K562 (cell line): ENCODE measurements around the gene LEPR. TPM values are rescaled to one million over a fixed set of nuclear protein-coding genes. Genes with fewer than 3 reads are reported as not detected.

Experiments used
- ATAC-seq: fragments of 200-7000 bp; cut with Tn5 transposase; 3 replicates; pipeline ENCODE4 v1.9.1; 2020; ENCODE audit warnings: moderate library complexity
- BruUV-seq: library from RNA; stranded (reverse); fragments of 400-500 nt; replicated peaks from 2 replicates; lab custom pipeline; 2021; lab: Mats Ljungman, UMichigan
- CTCF ChIA-PET: fragments of 300-600 bp; formaldehyde crosslinking; extraction: SDS; loops from one replicate; lab custom pipeline; 2021; ENCODE audit warnings: low intra/inter-chr PET ratio; lab: Yijun Ruan, JAX
- POLR2A ChIA-PET: fragments of 300-600, 350-650 bp; sonication (Branson Sonifier 250); formaldehyde crosslinking; extraction: SDS; loops from one replicate; lab custom pipeline; 2021; ENCODE audit warnings: antibody characterized with exemption, inconsistent platforms; lab: Yijun Ruan, JAX
- DNase-seq, 4 experiments: peaks; one replicate each; pipeline versions ENCODE4 v3.0.0 to v3.0.0-alpha.2; 2011 to 2018; ENCODE audit warnings: low spot score in 3 of 4, mixed read lengths in 3 of 4; ENCODE audit errors: extremely low read depth in 1 of 4
- FAIRE-seq: peaks from 2 replicates; lab custom pipeline; 2011; peaks lifted over from hg19 to GRCh38; lab: Jason Lieb, UNC
- H2AFZ ChIP-seq: 2 replicates; pipeline ENCODE4 v1.6.0; 2011; ENCODE audit warnings: low read depth, low read length, control low read depth, inconsistent platforms
- H3K27ac ChIP-seq: fragments of 200-600 bp; 3 replicates; pipeline ENCODE4 v1.8.0; 2011; ENCODE audit warnings: low read depth, mild to moderate bottlenecking, control low read depth, inconsistent platforms, low read length, moderate library complexity, mixed read lengths; ENCODE audit errors: extremely low read depth
- H3K27me3 ChIP-seq, 2 experiments: fragments of 300-600 bp in 1 of 2; 2 replicates in 1 of 2; 3 replicates in 1 of 2; pipeline versions ENCODE4 v1.6.0 to v1.8.0; 2011; ENCODE audit warnings: inconsistent platforms in 2 of 2, low read length in 2 of 2, mild to moderate bottlenecking in 1 of 2, mixed read lengths in 1 of 2, moderate library complexity in 1 of 2; ENCODE audit not compliant: control insufficient read depth in 2 of 2, insufficient read depth in 2 of 2
- H3K36me3 ChIP-seq: fragments of 300-600 bp; 3 replicates; pipeline ENCODE4 v1.8.0; 2011; ENCODE audit warnings: mild to moderate bottlenecking, low read length, inconsistent platforms; ENCODE audit not compliant: control insufficient read depth, insufficient read depth
- H3K4me1 ChIP-seq, 2 experiments: fragments of 200-600 bp in 1 of 2; replicated peaks in 1 of 2; 2 replicates in 1 of 2; 3 replicates in 1 of 2; pipeline versions ENCODE4 v1.5.1 to v1.8.0; 2011; ENCODE audit warnings: inconsistent platforms in 2 of 2, low read length in 2 of 2, mild to moderate bottlenecking in 1 of 2, mixed read lengths in 1 of 2, moderate library complexity in 1 of 2; ENCODE audit not compliant: control insufficient read depth in 2 of 2, insufficient read depth in 2 of 2
- H3K4me2 ChIP-seq: 2 replicates; pipeline ENCODE4 v1.6.1; 2011; ENCODE audit warnings: low read length, control low read depth, inconsistent platforms, mixed read lengths; ENCODE audit not compliant: insufficient read depth
- H3K4me3 ChIP-seq: fragments of 200-600 bp; sonication (generic), shearing (Covaris generic); 2 replicates; pipeline ENCODE4 v1.5.1; 2016; ENCODE audit warnings: control low read depth, inconsistent platforms
- H3K79me2 ChIP-seq: fragments of 200-600 bp; 3 replicates; pipeline ENCODE4 v1.8.0; 2011; ENCODE audit warnings: low read length, inconsistent platforms; ENCODE audit not compliant: control insufficient read depth, insufficient read depth
- H3K9ac ChIP-seq, 2 experiments: 2 replicates each; pipeline versions ENCODE4 v1.6.0 to v1.6.1; 2011; ENCODE audit warnings: low read depth in 2 of 2, low read length in 2 of 2, control low read depth in 1 of 2, inconsistent platforms in 1 of 2, mild to moderate bottlenecking in 1 of 2, mixed read lengths in 1 of 2; ENCODE audit not compliant: insufficient read depth in 1 of 2
- H3K9me1 ChIP-seq: one replicate; pipeline ENCODE4 v1.6.0; 2011; ENCODE audit warnings: inconsistent platforms, mild to moderate bottlenecking, low read length, moderate library complexity; ENCODE audit not compliant: control insufficient read depth, insufficient read depth
- H3K9me3 ChIP-seq: replicated peaks from 2 replicates; pipeline ENCODE4 v1.5.1; 2011; ENCODE audit warnings: low read depth, low read length, inconsistent platforms; ENCODE audit not compliant: control insufficient read depth, insufficient read depth
- H4K20me1 ChIP-seq: replicated peaks from 2 replicates; pipeline ENCODE4 v1.6.1; 2011; ENCODE audit warnings: low read length, inconsistent platforms, mixed read lengths; ENCODE audit not compliant: control insufficient read depth, insufficient read depth
- ATF4 ChIP-seq: fragments of 450-650 bp; formaldehyde crosslinking; IDR thresholded peaks from 2 replicates; pipeline ENCODE4 v1.4.0; 2022; ENCODE audit warnings: mild to moderate bottlenecking, moderate library complexity
- CBFA2T2 ChIP-seq: fragments of 450-650 bp; conservative IDR thresholded peaks from 2 replicates; pipeline ENCODE4 v1.6.1; 2017; ENCODE audit warnings: mild to moderate bottlenecking
- CBFA2T3 ChIP-seq: fragments of 450-650 bp; IDR thresholded peaks from 2 replicates; pipeline ENCODE4 v1.6.1; 2017
- FOXJ2 ChIP-seq: fragments of 200-800 bp; sonication (Bioruptor generic); IDR thresholded peaks from 2 replicates; pipeline ENCODE4 v1.6.1; 2016; ENCODE audit warnings: missing genetic modification characterization, missing compliant biosample characterization
- HMG20B ChIP-seq: fragments of 250-450 bp; sonication (Bioruptor Pico); IDR thresholded peaks from 2 replicates; pipeline ENCODE4 v1.5.0; 2021; ENCODE audit warnings: mild to moderate bottlenecking
- JUN ChIP-seq, 2 experiments: sonication (generic) in 1 of 2; formaldehyde crosslinking in 1 of 2; IDR thresholded peaks; 2 replicates each; pipeline versions ENCODE4 v1.6.1 to v1.8.0; 2012 to 2022; ENCODE audit warnings: borderline replicate concordance in 2 of 2, mild to moderate bottlenecking in 2 of 2, improper control_type of control experiment in 1 of 2, low read depth in 1 of 2, low read length in 1 of 2, missing genetic modification reagents in 1 of 2
- JUNB ChIP-seq: fragments of 450-650 bp; formaldehyde crosslinking; conservative IDR thresholded peaks from 2 replicates; pipeline ENCODE4 v1.4.0; 2020; ENCODE audit warnings: mild to moderate bottlenecking
- NFRKB ChIP-seq: fragments of 450-650 bp; IDR thresholded peaks from 2 replicates; pipeline ENCODE4 v1.6.1; 2016; ENCODE audit warnings: low read depth
- NUFIP1 ChIP-seq: fragments of 450-650 bp; IDR thresholded peaks from 2 replicates; pipeline ENCODE4 v1.6.1; 2018; ENCODE audit not compliant: partially characterized antibody
- SP2 ChIP-seq: IDR thresholded peaks from 2 replicates; pipeline ENCODE4 v1.6.1; 2011; ENCODE audit warnings: mild to moderate bottlenecking, low read depth, low read length, moderate library complexity; ENCODE audit not compliant: poor library complexity, severe bottlenecking; ENCODE audit errors: extremely low read depth
- SREBF2 ChIP-seq: sonication (generic); formaldehyde crosslinking; IDR thresholded peaks from 2 replicates; pipeline ENCODE4 v1.4.0; 2020; ENCODE audit warnings: mild to moderate bottlenecking, missing genetic modification reagents
- VEZF1 ChIP-seq: fragments of 200-800 bp; sonication (Bioruptor generic); IDR thresholded peaks from 2 replicates; pipeline ENCODE4 v1.6.1; 2017; ENCODE audit warnings: missing genetic modification characterization, missing compliant biosample characterization
- YBX1 ChIP-seq: fragments of 450-650 bp; IDR thresholded peaks from 2 replicates; pipeline ENCODE4 v1.7.1; 2016; ENCODE audit warnings: mild to moderate bottlenecking
- ZBTB7A ChIP-seq: IDR thresholded peaks from 2 replicates; pipeline ENCODE4 v1.6.1; 2011; ENCODE audit warnings: low read depth, mild to moderate bottlenecking, low read length, moderate library complexity, borderline replicate concordance; ENCODE audit not compliant: control insufficient read depth
- ZFP30 ChIP-seq: fragments of 250-450 bp; sonication (Bioruptor Pico); IDR thresholded peaks from 2 replicates; pipeline ENCODE4 v1.8.0; 2022; ENCODE audit warnings: moderate library complexity, mild to moderate bottlenecking, inconsistent platforms, borderline replicate concordance
- ZFX ChIP-seq: sonication (generic); formaldehyde crosslinking; IDR thresholded peaks from 2 replicates; pipeline ENCODE4 v1.8.0; 2022; ENCODE audit warnings: mild to moderate bottlenecking, missing genetic modification reagents, moderate library complexity
- WGBS: fragments of 100-300 bp; shearing (Covaris generic); methylation state at CpG from one replicate; pipeline ENCODE4 v1.1.6; 2016; ENCODE audit warnings: low coverage, mixed read lengths; ENCODE audit not compliant: insufficient coverage; ENCODE audit errors: missing lambda C conversion rate; 5-methylcytosine and 5-hydroxymethylcytosine counted together
- in situ Hi-C: fragments of 300-500 bp; cut with MboI; formaldehyde crosslinking; loops from 4 replicates; pipeline ENCODE4 v1.15.0; 2018; ENCODE audit warnings: inconsistent platforms, mixed read lengths
- intact Hi-C: fragments of 100-400 bp; cut with micrococcal nuclease; formaldehyde crosslinking; loops from 2 replicates; pipeline ENCODE4 v1.14.2; 2022
- polyA plus RNA-seq, 8 experiments: library from polyadenylated mRNA; depleted of rRNA in 4 of 8; stranded (reverse) in 5 of 8; unstranded in 3 of 8; fragments of >200 nt; fragmentation: Nextera tagmentation in 2 of 8; fragmentation: Illumina TruSeq in 1 of 8; extraction: Ambion mirVana in 2 of 8; extraction: Trizol in 1 of 8; gene quantifications; 2 replicates each; pipeline versions ENCODE4 v1.2.1 to v1.2.3, GENCODE V29; 2011 to 2014; ENCODE audit warnings: inconsistent platforms in 1 of 8, missing spikeins in 1 of 8
- total RNA-seq, 7 experiments: library from RNA; depleted of rRNA in 6 of 7; stranded (reverse); fragments of >200 nt in 6 of 7; fragmentation: Illumina TruSeq in 2 of 7; extraction: Trizol in 2 of 7; gene quantifications; 2 replicates each; pipeline versions ENCODE4 v1.2.1 to v1.2.3, GENCODE V29; 2011 to 2021; ENCODE audit warnings: low replicate concordance in 1 of 7
- TF ChIP-seq, protein P1 (sequence below), 2 experiments: IDR thresholded peaks; 2 replicates each; pipeline ENCODE4 v1.6.1; 2011; ENCODE audit warnings: borderline replicate concordance in 1 of 2, control low read depth in 1 of 2, low read depth in 1 of 2, low read length in 1 of 2, mild to moderate bottlenecking in 1 of 2, mixed read lengths in 1 of 2, moderate library complexity in 1 of 2; ENCODE audit not compliant: insufficient read depth in 1 of 2, insufficient read length in 1 of 2, poor library complexity in 1 of 2, severe bottlenecking in 1 of 2; ENCODE audit errors: extremely low read depth in 1 of 2

LEPR gene
- total and polyA plus RNA-seq, 9 of the 15 experiments (the other 6 are each of a cell fraction or from before 2014, with no cell fraction given): 12.2 to 111 (median 43.1) TPM

GRCh38 chr1:65378247-65378946, 42.1 kb upstream of the LEPR start:
- Histone ChIP-seq H3K36me3 (peaks cover 57% of the 10 kb centered on the region), H3K27me3 (no peaks in the 10 kb centered on the region), H3K4me1 (peaks cover 0 to 8% of the 10 kb centered on the region in 2 experiments; a peak in 2 of 5 replicates), H3K9me3 (no peaks in the 10 kb centered on the region), H3K27ac (no peak overlapping the region; the same call in 2 of the 3 replicates), H3K4me2 (no peak overlapping the region), H3K4me3 (no peak overlapping the region), H3K9ac (no peak overlapping the region), H3K79me2 (peaks cover 35% of the 10 kb centered on the region), H2AFZ (no peak overlapping the region), H4K20me1 (no peaks in the 10 kb centered on the region), H3K9me1 (no peaks in the 10 kb centered on the region)
- FAIRE-seq (peak; percentile 26), DNase-seq (peak in 1 of 4 experiments; percentile 12), ATAC-seq (peak; percentile 49)
- BruUV-seq: no TSS peak
- ChIA-PET CTCF (no interaction called here), POLR2A (interaction anchor here (0.6 kb wide), 1 partner anchor 230 kb away, joined by 3 read pairs; no protein-coding TSS in a partner anchor)
- in situ Hi-C loops: no loop called here
- intact Hi-C loops: loop anchor here (5.0 kb wide), 1 partner anchor 66 kb away; no protein-coding TSS in a partner anchor
- WGBS: 43% methylated on average over 2 of the region's 2 CpGs
- TF ChIP-seq ZFP30 (no peak), JUNB (CRISPR knock-in tag) (no peak), YBX1 (no peak), NUFIP1 (no peak), NFRKB (no peak), HMG20B (CRISPR knock-in tag) (no peak), SREBF2 (CRISPR knock-in tag) (no peak), SP2 (no peak), FOXJ2 (tag) (no peak), ZFX (CRISPR knock-in tag) (no peak), CBFA2T3 (0 out of 2 replicates have a peak, but pooled peaks have one; percentile 4), ZBTB7A (no peak), VEZF1 (CRISPR knock-in tag) (no peak), JUN (IDR thresholded peaks at IDR 0.05; ENCODE audit: borderline replicate concordance, low read depth, low read length) (no peak), JUN (CRISPR knock-in tag; IDR thresholded peaks at IDR 0.05; ENCODE audit: borderline replicate concordance) (no peak), CBFA2T2 (no peak), ATF4 (CRISPR knock-in tag) (no peak)
- TF ChIP-seq, protein P1, sequence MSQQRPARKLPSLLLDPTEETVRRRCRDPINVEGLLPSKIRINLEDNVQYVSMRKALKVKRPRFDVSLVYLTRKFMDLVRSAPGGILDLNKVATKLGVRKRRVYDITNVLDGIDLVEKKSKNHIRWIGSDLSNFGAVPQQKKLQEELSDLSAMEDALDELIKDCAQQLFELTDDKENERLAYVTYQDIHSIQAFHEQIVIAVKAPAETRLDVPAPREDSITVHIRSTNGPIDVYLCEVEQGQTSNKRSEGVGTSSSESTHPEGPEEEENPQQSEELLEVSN (IDR thresholded peaks at IDR 0.05; ENCODE audit: borderline replicate concordance in 1 of 2, extremely low read depth in 1 of 2, insufficient read depth in 1 of 2, insufficient read length in 1 of 2, low read depth in 1 of 2, low read length in 1 of 2, poor library complexity in 1 of 2, severe bottlenecking in 1 of 2): no peak
